B cell (primary cell): ENCODE measurements around the gene CDC42BPA.

Source experiments
- EZH2 ChIP-seq: IDR thresholded peaks from 2 replicates; pipeline ENCODE4 v1.6.1; 2012; ENCODE audit warnings: borderline replicate concordance, low read depth, mild to moderate bottlenecking, moderate library complexity, low read length; ENCODE audit not compliant: insufficient read depth, poor library complexity, severe bottlenecking
- TF ChIP-seq, protein P1 (sequence below): fragments of 200-600 bp; IDR thresholded peaks from one replicate; pipeline ENCODE4 v1.8.0; 2022; ENCODE audit warnings: antibody characterized with exemption, mild to moderate bottlenecking

DNA sequence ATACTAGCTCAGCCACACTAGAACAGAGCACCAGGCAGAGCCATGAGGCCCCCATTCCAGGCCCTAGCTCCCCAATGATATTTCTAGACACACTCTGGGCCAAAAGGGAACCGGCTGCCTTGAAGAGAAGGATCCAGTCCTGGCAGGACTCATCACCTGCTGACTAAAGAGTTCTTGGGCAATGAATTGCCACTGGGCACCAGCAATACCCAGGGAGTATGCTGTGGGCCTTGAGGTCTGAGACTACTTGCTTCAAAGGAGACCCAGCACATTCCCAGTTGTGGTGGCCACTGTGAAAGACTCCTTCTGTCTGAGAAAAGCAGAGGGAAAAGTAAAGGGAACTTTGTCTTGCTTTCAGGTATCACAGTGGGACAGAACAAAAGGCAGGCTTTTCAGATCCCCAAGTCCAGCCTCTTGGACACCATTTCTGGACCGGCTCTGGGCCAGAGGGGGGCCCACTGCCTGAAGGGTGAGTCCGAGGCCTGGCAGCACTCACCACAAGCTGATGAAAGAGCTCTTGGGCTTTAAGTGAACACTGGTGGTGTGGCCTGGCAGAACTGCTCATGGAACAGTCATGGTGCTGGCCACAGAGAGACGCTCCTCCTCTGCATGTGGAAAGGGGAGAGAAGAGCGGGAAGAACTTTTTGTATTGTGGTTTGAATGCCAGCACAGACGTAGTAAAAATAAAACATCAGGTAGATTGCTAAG lies 72.5 kb downstream of the CDC42BPA start:
- TF ChIP-seq, protein P1, sequence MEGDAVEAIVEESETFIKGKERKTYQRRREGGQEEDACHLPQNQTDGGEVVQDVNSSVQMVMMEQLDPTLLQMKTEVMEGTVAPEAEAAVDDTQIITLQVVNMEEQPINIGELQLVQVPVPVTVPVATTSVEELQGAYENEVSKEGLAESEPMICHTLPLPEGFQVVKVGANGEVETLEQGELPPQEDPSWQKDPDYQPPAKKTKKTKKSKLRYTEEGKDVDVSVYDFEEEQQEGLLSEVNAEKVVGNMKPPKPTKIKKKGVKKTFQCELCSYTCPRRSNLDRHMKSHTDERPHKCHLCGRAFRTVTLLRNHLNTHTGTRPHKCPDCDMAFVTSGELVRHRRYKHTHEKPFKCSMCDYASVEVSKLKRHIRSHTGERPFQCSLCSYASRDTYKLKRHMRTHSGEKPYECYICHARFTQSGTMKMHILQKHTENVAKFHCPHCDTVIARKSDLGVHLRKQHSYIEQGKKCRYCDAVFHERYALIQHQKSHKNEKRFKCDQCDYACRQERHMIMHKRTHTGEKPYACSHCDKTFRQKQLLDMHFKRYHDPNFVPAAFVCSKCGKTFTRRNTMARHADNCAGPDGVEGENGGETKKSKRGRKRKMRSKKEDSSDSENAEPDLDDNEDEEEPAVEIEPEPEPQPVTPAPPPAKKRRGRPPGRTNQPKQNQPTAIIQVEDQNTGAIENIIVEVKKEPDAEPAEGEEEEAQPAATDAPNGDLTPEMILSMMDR: no peak
- TF ChIP-seq EZH2: no peak
